Stimulated activated CD8-positive, alpha-beta memory T cell treated with anti-CD3 and anti-CD28 coated beads, Interleukin-7, amount 100 ng/mL, for 1 hour (primary cell): Measurements from ENCODE around the gene XK.

Source experiments
- DNase-seq, 2 donors: peaks; one replicate each; pipeline ENCODE4 v3.0.0-alpha.2; 2020; ENCODE audit warnings: low read depth in 2 of 2

XK gene

DNA sequence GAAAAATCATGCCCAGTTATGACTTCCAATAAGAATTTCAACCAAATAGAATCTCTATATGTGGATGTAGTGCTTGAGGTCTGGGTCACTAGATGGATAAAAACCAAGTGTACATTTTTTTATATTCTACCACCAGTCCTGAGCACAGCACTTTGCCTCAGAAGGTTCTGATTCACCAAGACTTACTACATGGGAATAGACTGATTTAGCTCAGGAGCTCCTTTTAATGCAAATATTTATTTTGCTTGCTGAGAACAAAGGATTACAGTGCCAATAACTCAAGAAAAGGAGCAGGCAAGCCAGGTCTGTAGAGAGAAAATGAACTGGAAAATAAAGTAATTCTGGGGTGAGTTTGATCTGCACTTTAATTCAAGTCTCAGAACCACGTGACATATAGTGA is 6.4 kb upstream of the XK start:
- DNase-seq: no peak

DNA sequence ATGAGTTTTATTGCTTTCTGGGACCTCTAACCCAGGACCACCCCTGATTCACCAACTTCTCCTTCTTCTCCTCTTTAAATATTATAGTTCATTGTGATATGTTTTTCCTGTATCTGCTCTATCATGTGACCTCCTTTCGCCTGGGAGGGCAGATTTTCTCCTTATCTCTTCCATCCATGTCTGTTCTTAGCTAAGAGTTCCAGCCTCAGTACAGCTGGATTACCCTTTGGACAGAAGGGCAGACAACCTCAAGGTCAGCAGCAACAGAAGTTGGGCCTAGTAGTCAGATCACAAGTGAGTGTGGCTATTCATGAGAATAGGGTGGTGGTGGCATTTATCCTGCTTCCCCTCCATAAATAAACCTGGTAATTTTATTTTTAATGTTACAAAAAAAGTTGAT is 5.7 kb upstream of the XK start:
- no peak for DNase-seq

- DNase-seq: no peak
These were observed 1.2 kb upstream of the XK start for GRCh38 chrX:37684426-37684825.

DNA sequence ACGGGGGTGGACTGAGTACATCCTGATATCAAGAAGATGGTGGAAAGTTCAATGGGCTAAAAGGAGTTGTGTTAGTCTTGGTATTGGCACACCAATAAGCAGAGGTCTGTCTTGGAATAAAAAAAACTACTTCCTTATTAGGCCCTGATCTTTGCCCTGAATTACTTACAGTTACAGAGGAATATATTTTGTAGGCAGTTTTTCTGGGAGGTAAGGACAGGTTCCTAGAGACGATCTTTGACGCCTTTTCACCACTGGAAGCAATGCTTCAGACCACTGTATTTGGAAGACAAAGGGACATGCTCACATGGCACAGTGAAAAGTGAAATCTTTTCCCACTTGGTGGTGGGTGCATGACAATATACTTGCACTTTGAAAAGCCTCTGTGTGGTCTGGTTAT is 618 bp upstream of the XK start:
- DNase-seq: no peak

DNA sequence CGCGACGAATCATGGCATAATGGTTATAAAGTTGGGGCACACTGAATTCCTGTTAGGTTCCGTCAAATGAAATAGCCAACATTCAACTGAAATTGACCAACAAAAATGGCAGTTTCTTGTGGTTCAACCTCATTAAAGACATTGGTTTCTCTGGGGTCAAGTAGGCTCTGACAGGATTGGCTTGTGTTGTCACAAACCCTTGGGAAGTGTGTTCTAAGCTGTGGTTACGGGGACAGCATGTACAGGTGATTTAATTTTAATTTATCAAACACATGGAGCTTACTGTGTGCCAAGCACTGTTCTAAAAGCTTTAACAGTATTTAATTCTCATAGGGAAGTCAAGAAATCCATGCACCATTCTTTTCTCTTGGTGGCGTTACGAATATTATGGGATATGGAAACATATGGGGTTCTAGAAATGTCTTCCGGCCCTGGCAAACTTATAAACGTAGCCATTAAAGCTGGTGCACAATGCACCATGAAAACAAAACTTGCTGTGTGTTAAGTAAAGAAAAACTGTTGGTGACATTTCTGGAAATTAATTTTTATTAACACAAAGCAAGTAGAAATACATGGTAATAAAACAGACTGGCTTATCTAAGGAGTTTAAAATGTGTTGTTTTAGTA is 891 bp downstream of the XK start:
- DNase-seq: no peak

DNA sequence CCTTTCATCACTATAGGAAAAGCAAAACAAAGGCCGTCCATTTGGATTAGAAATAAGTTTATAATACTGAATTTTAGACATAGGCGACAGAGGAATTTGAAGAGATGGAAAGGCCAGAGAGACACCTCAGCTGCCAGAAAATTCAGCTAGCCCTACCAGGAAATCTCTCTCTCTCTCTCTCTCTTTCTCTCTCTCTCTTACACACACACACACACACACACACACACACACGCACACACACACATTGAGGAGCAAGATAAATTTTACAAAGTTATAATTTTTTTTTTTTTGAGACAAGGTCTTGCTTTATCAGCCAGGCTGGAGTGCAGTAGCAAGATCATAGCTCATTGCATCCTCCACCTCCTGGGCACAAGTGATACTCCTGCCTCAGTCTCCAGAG is 1.4 kb downstream of the XK start:
- DNase-seq: no peak

GRCh38 chrX:37690119-37690518 is 4.5 kb downstream of the XK start:
- no peak for DNase-seq

GRCh38 chrX:37692918-37693317 is 7.3 kb downstream of the XK start:
- no peak for DNase-seq

GRCh38 chrX:37697169-37697760 is 11.7 kb downstream of the XK start:
- no peak for DNase-seq

DNA sequence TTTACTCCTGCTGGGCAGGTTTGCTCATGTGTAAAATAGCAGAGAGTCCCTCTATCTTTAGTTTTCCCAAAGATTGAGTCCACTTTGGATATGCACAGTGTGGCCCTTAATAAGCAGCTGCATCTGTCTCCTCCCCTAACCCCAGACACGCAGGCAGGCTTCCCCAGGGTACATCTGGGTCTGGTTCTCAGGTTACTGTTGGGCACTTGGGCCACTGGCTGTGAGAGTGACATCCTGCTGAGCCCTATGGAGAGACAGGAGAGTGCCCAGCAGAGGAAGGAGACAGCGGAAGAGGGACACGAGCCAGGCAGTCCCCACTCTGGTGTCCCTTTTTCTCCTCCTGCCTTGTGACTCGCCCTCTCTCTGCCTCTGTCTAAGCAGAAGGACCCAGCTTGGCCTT is 16.0 kb downstream of the XK start:
- no peak for DNase-seq

GRCh38 chrX:37711991-37712390 is 26.4 kb downstream of the XK start:
- DNase-seq: no peak

DNA sequence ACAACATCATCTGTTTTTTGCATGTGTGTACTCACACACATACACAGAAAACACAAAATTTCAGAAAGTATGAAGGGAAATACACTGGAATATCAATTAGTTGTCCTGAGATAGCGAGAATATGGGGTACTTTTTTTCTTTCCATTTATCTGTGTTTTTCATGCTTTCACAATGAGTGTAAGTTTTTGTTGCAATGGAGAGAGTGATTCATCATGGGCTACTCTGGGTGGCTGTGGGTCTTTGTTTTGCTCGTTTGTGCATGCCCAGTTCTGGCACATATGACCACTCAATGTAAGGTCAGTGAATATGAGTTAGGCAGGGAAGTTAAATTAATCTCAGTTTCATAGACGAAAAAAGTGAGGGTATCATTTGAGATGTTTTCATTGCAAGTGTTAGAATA is 26.9 kb downstream of the XK start:
- DNase-seq: no peak

GRCh38 chrX:37714479-37714878 is 28.9 kb downstream of the XK start:
- no peak for DNase-seq

- no peak for DNase-seq
These were observed 31.0 kb downstream of the XK start for GRCh38 chrX:37716602-37717001.

DNA sequence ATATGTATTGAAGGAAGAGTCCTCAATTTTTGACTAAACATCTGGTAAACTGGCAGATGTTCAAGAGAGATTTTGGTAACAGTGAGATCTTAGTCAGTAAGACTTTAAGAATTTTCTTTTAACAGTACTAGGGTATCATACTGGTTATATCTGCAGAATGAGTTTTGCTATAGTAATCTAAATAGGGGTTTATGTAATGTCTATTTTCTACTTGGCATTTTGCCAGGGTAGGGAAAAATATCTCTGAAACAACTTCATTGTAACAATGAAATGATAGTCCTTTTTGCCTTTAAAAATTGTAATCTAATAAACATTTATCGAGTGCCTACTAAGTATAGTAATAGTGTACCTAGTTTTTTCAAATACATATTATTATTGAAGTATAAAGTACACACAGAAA is 32.1 kb downstream of the XK start:
- DNase-seq: no peak

DNA sequence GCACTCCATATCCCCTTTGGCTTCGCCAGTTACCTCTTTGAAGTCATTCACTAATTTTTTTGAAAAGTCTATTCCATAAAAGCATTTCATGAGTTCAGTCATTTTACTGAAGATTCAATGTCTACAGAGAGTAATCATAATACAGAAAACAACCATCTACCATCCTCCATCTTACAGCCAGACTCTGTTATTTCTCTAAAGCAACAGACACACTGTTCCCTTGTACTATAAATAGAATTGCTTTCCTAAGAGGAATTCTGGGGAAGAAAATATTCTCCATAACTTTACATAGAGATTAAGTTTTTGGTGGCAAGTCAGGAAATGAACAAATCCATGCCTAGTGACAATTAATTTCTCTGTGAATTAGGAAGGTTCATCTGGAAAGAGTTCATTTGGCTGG is 37.0 kb downstream of the XK start:
- DNase-seq: no peak

- no peak for DNase-seq
These were observed 40.8 kb downstream of the XK start for GRCh38 chrX:37726346-37726745.

DNA sequence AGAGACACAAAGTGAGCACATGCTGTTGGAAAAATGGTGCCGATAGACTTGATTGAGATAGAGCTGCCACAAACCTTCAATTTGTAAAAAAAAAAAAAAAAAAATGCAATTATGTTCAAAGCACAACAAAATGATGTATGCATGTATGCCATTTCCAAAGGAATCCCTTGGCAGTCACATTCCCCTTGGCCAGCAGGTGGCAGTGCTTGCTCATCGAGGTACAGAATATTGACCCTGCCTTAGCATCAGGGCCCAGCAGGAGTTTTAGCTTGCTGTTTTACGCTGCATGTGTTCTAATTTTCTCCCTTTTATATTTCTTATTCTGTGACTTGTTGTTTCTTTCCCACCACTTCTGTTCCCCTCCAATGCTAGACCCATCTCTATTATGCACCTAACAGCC is 59.8 kb downstream of the XK start:
- DNase-seq: peak; percentile 49

DNA sequence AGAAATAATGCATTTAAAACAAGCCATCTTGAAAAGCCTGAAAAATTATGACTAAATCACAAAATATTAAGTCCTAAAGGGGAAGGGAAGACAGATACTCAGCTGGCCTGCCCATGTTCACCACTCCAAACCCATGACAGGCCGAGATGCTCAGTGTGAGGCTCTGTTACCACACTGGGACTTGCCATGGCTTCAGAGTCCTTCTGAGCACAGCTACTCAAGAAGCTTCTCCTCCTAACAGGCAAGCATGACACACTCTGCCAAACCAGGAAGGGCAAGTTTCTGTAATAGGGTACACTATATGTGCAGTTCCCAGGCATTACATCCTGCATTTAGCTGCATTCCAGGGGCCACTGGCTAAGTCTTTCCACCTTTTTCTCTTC is 60.2 kb downstream of the XK start:
- DNase-seq: no peak

DNA sequence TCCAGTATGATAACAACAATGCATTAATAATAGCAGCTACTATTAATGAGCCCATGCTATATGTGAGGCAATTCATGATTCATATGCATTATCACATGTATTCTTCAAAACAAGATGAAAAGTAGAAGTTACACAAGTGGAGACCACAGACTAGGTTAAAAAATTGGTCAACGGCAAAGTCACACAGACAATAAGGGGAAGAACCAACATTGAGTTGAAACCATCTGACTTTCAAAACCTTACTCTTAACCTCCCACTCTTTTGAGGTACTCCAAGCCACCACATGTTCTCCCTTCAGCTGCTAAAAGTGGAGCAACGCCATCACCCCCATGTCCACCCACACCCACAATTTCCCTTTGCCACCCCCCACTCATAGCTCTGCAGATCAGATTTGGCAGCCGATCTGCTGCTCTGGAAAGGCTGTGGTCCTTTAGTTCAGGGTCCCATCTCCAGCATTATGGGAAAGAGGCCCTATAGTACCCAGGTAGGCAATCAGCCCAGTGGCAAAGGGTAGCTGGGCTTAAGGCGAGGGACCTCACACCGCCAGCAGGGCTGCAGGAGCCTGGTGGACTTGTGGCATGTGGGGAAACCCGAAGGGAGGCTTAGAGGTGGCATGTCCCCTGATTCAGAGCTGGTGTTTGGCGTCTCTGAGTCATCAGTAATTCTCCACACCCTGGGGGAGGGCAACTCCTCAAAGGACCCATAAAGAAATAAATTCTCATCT is 60.8 kb downstream of the XK start:
- no peak for DNase-seq

DNA sequence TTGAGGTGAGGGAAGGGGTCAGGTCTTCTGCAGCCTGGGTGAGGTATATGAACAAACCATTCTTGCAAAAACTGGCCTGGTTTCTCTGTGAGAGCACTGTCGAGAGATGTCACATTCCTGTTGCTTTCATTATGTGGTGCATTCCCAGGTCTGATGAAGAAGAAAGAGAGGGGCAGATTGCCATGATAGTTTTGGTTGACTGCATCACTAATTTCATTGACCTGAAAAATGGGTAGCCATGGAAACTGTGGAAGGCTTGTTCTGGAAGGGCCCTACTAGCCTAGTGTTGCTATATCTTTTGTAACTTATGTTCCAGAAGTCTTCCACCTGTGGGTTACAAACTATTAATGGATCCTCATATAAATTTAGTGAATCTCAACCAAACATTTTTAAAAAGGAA is 61.4 kb downstream of the XK start:
- no peak for DNase-seq

- no peak for DNase-seq
These were observed 66.7 kb downstream of the XK start for GRCh38 chrX:37752281-37752680.

GRCh38 chrX:37752936-37753335 is 67.3 kb downstream of the XK start:
- no peak for DNase-seq

DNA sequence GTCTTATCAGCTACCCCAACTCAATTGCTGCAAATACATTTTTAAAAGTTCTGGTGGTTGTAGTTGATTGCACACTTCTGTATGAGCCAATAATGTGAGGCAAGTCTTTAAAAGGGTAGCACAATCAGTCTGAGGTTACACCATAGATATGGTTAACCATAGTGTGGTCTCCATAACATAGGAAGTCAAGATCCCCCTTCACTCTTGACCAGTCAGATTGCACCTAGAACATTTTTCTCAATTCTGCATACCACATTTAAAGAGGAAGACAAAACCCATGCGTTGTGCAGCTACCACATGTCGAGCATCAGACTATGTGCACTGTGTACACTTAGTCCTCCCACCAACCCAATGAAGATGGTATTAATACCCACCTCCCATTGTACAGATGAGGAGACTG is 67.8 kb downstream of the XK start:
- no peak for DNase-seq
